HCT116 (cell line): ENCODE measurements around the gene SMURF1. TPM values are rescaled to one million over a fixed set of nuclear protein-coding genes. Genes with fewer than 3 reads are reported as not detected.

ENCODE experiments used
- ATAC-seq: fragments of 200-7000 bp; cut with Tn5 transposase; 2 replicates; pipeline ENCODE4 v1.9.1; 2020; ENCODE audit warnings: mild to moderate bottlenecking, moderate library complexity
- BruUV-seq: library from RNA; stranded (reverse); fragments of 400-500 nt; replicated peaks from 2 replicates; lab custom pipeline; 2021; lab: Mats Ljungman, UMichigan
- CTCF ChIA-PET: fragments of 300-600 bp; sonication (Branson Sonifier 250); formaldehyde crosslinking; loops from one replicate; lab custom pipeline; 2021; ENCODE audit warnings: antibody characterized with exemption; lab: Charles Lee
- POLR2A ChIA-PET: fragments of 300-600, 350-600 bp; sonication (Branson Sonifier 250); formaldehyde crosslinking; loops from one replicate; lab custom pipeline; 2021; ENCODE audit warnings: antibody characterized with exemption; lab: Charles Lee
- RAD21 ChIA-PET, 2 experiments: fragments of 300-600 bp; sonication (Branson Sonifier 250); formaldehyde crosslinking; loops; one replicate each; lab custom pipeline; 2023; ENCODE audit warnings: low total read pairs in 2 of 2; ENCODE audit not compliant: uncharacterized antibody in 2 of 2, unreplicated experiment in 2 of 2, low non-redundant PET in 1 of 2; lab: Charles Lee
- DNase-seq: peaks from one replicate; pipeline ENCODE4 v3.0.0-alpha.2; 2010; ENCODE audit warnings: low read depth, low spot score
- H2AFZ ChIP-seq: fragments of 200-600 bp; shearing (Covaris generic), sonication (generic); 2 replicates; pipeline ENCODE4 v1.6.1; 2017; ENCODE audit warnings: low read depth, mixed run types, mixed read lengths, antibody characterized with exemption, low read length; ENCODE audit not compliant: poor library complexity, severe bottlenecking
- H3K27ac ChIP-seq: 2 replicates; pipeline ENCODE4 v1.5.1; 2012; ENCODE audit warnings: low read depth, low read length
- H3K27me3 ChIP-seq: fragments of 200-600 bp; sonication (generic); 2 replicates; pipeline ENCODE4 v1.6.1; 2016; ENCODE audit warnings: mixed run types, low read length, mixed read lengths; ENCODE audit not compliant: insufficient read depth
- H3K36me3 ChIP-seq, 2 experiments: fragments of 200-500 bp in 1 of 2; fragments of 200-600 bp in 1 of 2; sonication (Bioruptor generic) in 1 of 2; sonication (generic) in 1 of 2; 2 replicates each; pipeline versions ENCODE4 v1.5.1 to v1.6.1; 2014 to 2016; ENCODE audit warnings: low read length in 2 of 2, inconsistent platforms in 1 of 2, mixed read lengths in 1 of 2, mixed run types in 1 of 2; ENCODE audit not compliant: insufficient read depth in 2 of 2, control insufficient read depth in 1 of 2
- H3K4me1 ChIP-seq, 2 experiments: fragments of 200-600 bp in 1 of 2; sonication (generic) in 1 of 2; 2 replicates each; pipeline versions ENCODE4 v1.5.1 to v1.6.1; 2012 to 2017; ENCODE audit warnings: low read length in 2 of 2, inconsistent platforms in 1 of 2, mild to moderate bottlenecking in 1 of 2, mixed read lengths in 1 of 2, mixed run types in 1 of 2, moderate library complexity in 1 of 2; ENCODE audit not compliant: insufficient read depth in 2 of 2, control insufficient read depth in 1 of 2
- H3K4me2 ChIP-seq: fragments of 200-600 bp; sonication (generic); 2 replicates; pipeline ENCODE4 v1.6.1; 2017; ENCODE audit warnings: mixed run types, low read length, mixed read lengths
- H3K4me3 ChIP-seq, 2 experiments: fragments of 200-600 bp in 1 of 2; sonication (generic) in 1 of 2; replicated peaks in 1 of 2; 2 replicates each; pipeline ENCODE4 v1.5.1; 2011 to 2016; ENCODE audit warnings: low read length in 2 of 2, control low read depth in 1 of 2, low read depth in 1 of 2, mild to moderate bottlenecking in 1 of 2, mixed read lengths in 1 of 2, mixed run types in 1 of 2
- H3K79me2 ChIP-seq: fragments of 200-600 bp; sonication (generic); 2 replicates; pipeline ENCODE4 v1.6.1; 2017; ENCODE audit warnings: mild to moderate bottlenecking, mixed run types, low read length, moderate library complexity, mixed read lengths; ENCODE audit not compliant: insufficient read depth
- H3K9ac ChIP-seq: fragments of 200-600 bp; sonication (generic); 2 replicates; pipeline ENCODE4 v1.6.1; 2016; ENCODE audit warnings: low read length, mixed read lengths
- H3K9me2 ChIP-seq: fragments of 200-600 bp; sonication (generic), shearing (Covaris generic); 2 replicates; pipeline ENCODE4 v1.6.1; 2017; ENCODE audit warnings: mixed run types, mild to moderate bottlenecking, moderate library complexity; ENCODE audit not compliant: insufficient read depth
- H3K9me3 ChIP-seq, 2 experiments: fragments of 200-500 bp in 1 of 2; fragments of 200-600 bp in 1 of 2; sonication (Bioruptor generic) in 1 of 2; sonication (generic) in 1 of 2; 2 replicates each; pipeline ENCODE4 v1.6.1; 2014 to 2017; ENCODE audit warnings: low read length in 2 of 2, mixed read lengths in 2 of 2, inconsistent platforms in 1 of 2, low read depth in 1 of 2, mild to moderate bottlenecking in 1 of 2, mixed run types in 1 of 2, moderate library complexity in 1 of 2; ENCODE audit not compliant: control insufficient read depth in 1 of 2, insufficient read depth in 1 of 2
- H4K20me1 ChIP-seq: fragments of 200-600 bp; sonication (generic), shearing (Covaris generic); 2 replicates; pipeline ENCODE4 v1.6.1; 2017; ENCODE audit warnings: mixed run types, mild to moderate bottlenecking, moderate library complexity; ENCODE audit not compliant: insufficient read depth
- ATF3 ChIP-seq: IDR thresholded peaks from 2 replicates; pipeline ENCODE4 v1.6.1; 2012
- CEBPB ChIP-seq: IDR thresholded peaks from 2 replicates; pipeline ENCODE4 v1.6.1; 2012; ENCODE audit warnings: low read depth
- CTCF ChIP-seq, 3 experiments: fragments of 200-600 bp in 1 of 3; sonication (generic) in 1 of 3; IDR thresholded peaks in 2 of 3; conservative IDR thresholded peaks in 1 of 3; 2 replicates each; pipeline ENCODE4 v1.5.1; 2012 to 2017; ENCODE audit warnings: low read depth in 2 of 3, low read length in 2 of 3, antibody characterized with exemption in 1 of 3, borderline replicate concordance in 1 of 3, control low read depth in 1 of 3, mild to moderate bottlenecking in 1 of 3, mixed read lengths in 1 of 3, mixed run types in 1 of 3, moderate library complexity in 1 of 3; ENCODE audit not compliant: insufficient read depth in 1 of 3
- JUND ChIP-seq: IDR thresholded peaks from 2 replicates; pipeline ENCODE4 v1.6.1; 2012
- SP1 ChIP-seq: IDR thresholded peaks from 2 replicates; pipeline ENCODE4 v1.6.1; 2012; ENCODE audit warnings: low read depth
- SRF ChIP-seq: IDR thresholded peaks from 2 replicates; pipeline ENCODE4 v1.6.1; 2012; ENCODE audit warnings: low read depth
- TCF7L2 ChIP-seq: IDR thresholded peaks from 2 replicates; pipeline ENCODE4 v1.7.0; 2011; ENCODE audit warnings: borderline replicate concordance, inconsistent platforms; ENCODE audit not compliant: insufficient read depth, insufficient read length; ENCODE audit errors: extremely low read depth
- intact Hi-C: fragments of 100-400 bp; cut with micrococcal nuclease; formaldehyde crosslinking; loops from 2 replicates; pipeline ENCODE4 v1.10.0; 2022
- total RNA-seq: library from RNA; stranded (reverse); gene quantifications from one replicate; pipeline ENCODE4 v1.2.1, GENCODE V29; 2021; ENCODE audit not compliant: unreplicated experiment

SMURF1 gene
- total RNA-seq, 1 experiment from 2014 or later = 24.6 TPM

- Histone ChIP-seq H4K20me1 (no peaks in the 10 kb centered on the region), H3K27ac (no peak overlapping the region), H2AFZ (no peak overlapping the region), H3K27me3 (no peaks in the 10 kb centered on the region), H3K4me3 (no peak overlapping the region), H3K9me2 (no peaks in the 10 kb centered on the region), H3K9ac (no peak overlapping the region), H3K79me2 (no peaks in the 10 kb centered on the region), H3K9me3 (no peaks in the 10 kb centered on the region), H3K4me1 (no peaks in the 10 kb centered on the region), H3K4me2 (no peak overlapping the region), H3K36me3 (peaks cover 22 to 34% of the 10 kb centered on the region in 2 experiments)
- DNase-seq (no peak), ATAC-seq (no peak)
- ChIA-PET RAD21 (no interaction called here), POLR2A (no interaction called here), CTCF (no interaction called here)
- intact Hi-C loops = no loop called here
- BruUV-seq = no TSS peak
- TF ChIP-seq CEBPB (no peak), JUND (no peak), SRF (no peak), SP1 (no peak), TCF7L2 (no peak), ATF3 (no peak), CTCF (IDR thresholded peaks at IDR 0.05 in 2 of 3, conservative IDR thresholded peaks at IDR 0.05 in 1 of 3; ENCODE audit: borderline replicate concordance in 1 of 3, insufficient read depth in 1 of 3, low read depth in 2 of 3, low read length in 2 of 3) (no peak)
Measured at GRCh38 chr7:98998821-98999725, 144.8 kb downstream of the SMURF1 start.
